NCI-H128 (cell line): ENCODE measurements around the gene TKTL1.
"Not testable (repeated sequence)": the region's sequence is repeated elsewhere in the genome, so short reads cannot be mapped to it uniquely, and the experiment has no call there.

Experiments used
- DNase-seq: peaks from one replicate; lab custom pipeline; 2025; ENCODE audit not compliant: unreplicated experiment; lab: John Stamatoyannopoulos, UW

The TKTL1 gene

GRCh38 chrX:154341399-154342298, 46.1 kb downstream of the TKTL1 start:
- DNase-seq = not testable (repeated sequence)

- DNase-seq = not testable (repeated sequence)
Measured at GRCh38 chrX:154343063-154343462, 47.5 kb downstream of the TKTL1 start.

GRCh38 chrX:154343620-154344019, 48.0 kb downstream of the TKTL1 start:
- DNase-seq = not testable (repeated sequence)

GRCh38 chrX:154348114-154348531, 52.5 kb downstream of the TKTL1 start:
- no peak for DNase-seq

GRCh38 chrX:154348646-154349358, 53.2 kb downstream of the TKTL1 start:
- DNase-seq = no peak

- no peak for DNase-seq
Measured at GRCh38 chrX:154349359-154349935, 53.9 kb downstream of the TKTL1 start.

- DNase-seq = no peak
Measured at GRCh38 chrX:154349979-154350378, 54.4 kb downstream of the TKTL1 start.

- no peak for DNase-seq
Measured at GRCh38 chrX:154350429-154351182, 55.0 kb downstream of the TKTL1 start.

- DNase-seq = no peak
Measured at GRCh38 chrX:154351183-154352011, 55.8 kb downstream of the TKTL1 start.

GRCh38 chrX:154352012-154352401, 56.4 kb downstream of the TKTL1 start:
- no peak for DNase-seq

GRCh38 chrX:154352466-154352865, 56.9 kb downstream of the TKTL1 start:
- DNase-seq = no peak

- DNase-seq = no peak
Measured at GRCh38 chrX:154353172-154353843, 57.7 kb downstream of the TKTL1 start.

- no peak for DNase-seq
Measured at GRCh38 chrX:154354013-154354412, 58.4 kb downstream of the TKTL1 start.

- DNase-seq = no peak
Measured at GRCh38 chrX:154354516-154354915, 58.9 kb downstream of the TKTL1 start.

GRCh38 chrX:154355094-154355775, 59.6 kb downstream of the TKTL1 start:
- DNase-seq = no peak

- DNase-seq = no peak
Measured at GRCh38 chrX:154355776-154356140, 60.2 kb downstream of the TKTL1 start.

- DNase-seq = no peak
Measured at GRCh38 chrX:154356596-154356995, 61.0 kb downstream of the TKTL1 start.

GRCh38 chrX:154357205-154357604, 61.6 kb downstream of the TKTL1 start:
- DNase-seq = no peak

GRCh38 chrX:154358011-154358410, 62.4 kb downstream of the TKTL1 start:
- DNase-seq = no peak
